ENCODE data around the gene ZBTB40. TPM values are rescaled to one million over a fixed set of nuclear protein-coding genes. Genes with fewer than 3 reads are reported as not detected.
A peak's percentile ranks its signal among the peaks of the same experiment; 100 is the strongest.

Gene ZBTB40
- total and polyA plus RNA-seq, 2 of the 13 experiments (the other 11 are each of a cell fraction or from before 2014, with no cell fraction given), result 8.8 to 16.5 TPM

- 7% methylated on average over 5 of the region's 6 CpGs for WGBS (ENCODE audit: low lambda C conversion rate)
- in situ Hi-C loops (cut with HindIII; ENCODE audit: extremely low pct_ligation_motif_present, low pct_unique_long_range_greater_than_20kb) (no loop called here), intact Hi-C loops (cut with micrococcal nuclease; ENCODE audit: unreplicated experiment) (no loop called here)
- Histone ChIP-seq H4K20me1 (ENCODE audit: insufficient read depth, low read length) (no peaks in the 10 kb centered on the region; the same call in 1 of the 2 replicates), H3K36me3 (replicated peaks in 1 of 2; ENCODE audit: control insufficient read depth in 1 of 2, insufficient read depth in 2 of 2, low read length in 2 of 2) (no peaks in the 10 kb centered on the region), H2AFZ (ENCODE audit: low read length) (no peak overlapping the region), H3K4me3 (replicated peaks in 1 of 3; ENCODE audit: insufficient read depth in 1 of 3, low read depth in 2 of 3, low read length in 3 of 3) (no peak overlapping the region), H3K4me1 (ENCODE audit: insufficient read depth, low read length) (no peaks in the 10 kb centered on the region), H3K9ac (ENCODE audit: insufficient read depth, low read depth, low read length) (no peak overlapping the region), H3K79me2 (ENCODE audit: insufficient read depth, low read length) (no peaks in the 10 kb centered on the region), H3K27ac (ENCODE audit: extremely low read length, insufficient read depth, low read length) (no peak overlapping the region), H3K4me2 (ENCODE audit: low read depth, low read length) (no peak overlapping the region), H3K27me3 (ENCODE audit: control insufficient read depth in 1 of 2, insufficient read depth in 2 of 2, low read length in 2 of 2) (peaks cover 12 to 50% of the 10 kb centered on the region in 2 experiments; a peak in 4 of 5 replicates), H3K9me3 (ENCODE audit: low read length) (no peaks in the 10 kb centered on the region)
- FAIRE-seq (no peak), ATAC-seq (no peak), DNase-seq (ENCODE audit: low spot score) (no peak)
- ChIA-PET CTCF (ENCODE audit: low intra/inter-chr PET ratio, low total read pairs) (no interaction called here), POLR2A (no interaction called here)
- BruUV-seq (replicated peaks), result no TSS peak
- TF ChIP-seq, protein P1, sequence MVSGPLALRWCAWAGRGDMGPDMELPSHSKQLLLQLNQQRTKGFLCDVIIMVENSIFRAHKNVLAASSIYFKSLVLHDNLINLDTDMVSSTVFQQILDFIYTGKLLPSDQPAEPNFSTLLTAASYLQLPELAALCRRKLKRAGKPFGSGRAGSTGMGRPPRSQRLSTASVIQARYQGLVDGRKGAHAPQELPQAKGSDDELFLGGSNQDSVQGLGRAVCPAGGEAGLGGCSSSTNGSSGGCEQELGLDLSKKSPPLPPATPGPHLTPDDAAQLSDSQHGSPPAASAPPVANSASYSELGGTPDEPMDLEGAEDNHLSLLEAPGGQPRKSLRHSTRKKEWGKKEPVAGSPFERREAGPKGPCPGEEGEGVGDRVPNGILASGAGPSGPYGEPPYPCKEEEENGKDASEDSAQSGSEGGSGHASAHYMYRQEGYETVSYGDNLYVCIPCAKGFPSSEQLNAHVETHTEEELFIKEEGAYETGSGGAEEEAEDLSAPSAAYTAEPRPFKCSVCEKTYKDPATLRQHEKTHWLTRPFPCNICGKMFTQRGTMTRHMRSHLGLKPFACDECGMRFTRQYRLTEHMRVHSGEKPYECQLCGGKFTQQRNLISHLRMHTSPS (CRISPR knock-in tag; IDR thresholded peaks at IDR 0.05; ENCODE audit: low read depth), result no peak
- TF ChIP-seq ZNF878 (CRISPR knock-in tag; IDR thresholded peaks at IDR 0.05) (no peak), ZBTB8A (CRISPR knock-in tag; IDR thresholded peaks at IDR 0.05; ENCODE audit: borderline replicate concordance, low read depth) (no peak), ZNF850 (CRISPR knock-in tag; conservative IDR thresholded peaks at IDR 0.05) (no peak), ZFP62 (CRISPR knock-in tag; IDR thresholded peaks at IDR 0.05) (no peak), ZNF441 (CRISPR knock-in tag; IDR thresholded peaks at IDR 0.05; ENCODE audit: borderline replicate concordance) (no peak), ZNF629 (CRISPR knock-in tag; conservative IDR thresholded peaks at IDR 0.05) (peak; percentile 70)
These were observed 116.3 kb downstream of the ZBTB40 start for GRCh38 chr1:22567994-22568393.

- ChIA-PET CTCF (ENCODE audit: low intra/inter-chr PET ratio, low total read pairs) (no interaction called here), POLR2A (no interaction called here)
- H3K9me3 ChIP-seq (ENCODE audit: low read length), result no peaks in the 10 kb centered on the region
- in situ Hi-C loops (cut with HindIII; ENCODE audit: extremely low pct_ligation_motif_present, low pct_unique_long_range_greater_than_20kb) (no loop called here), intact Hi-C loops (cut with micrococcal nuclease; ENCODE audit: unreplicated experiment) (no loop called here)
- no peak for ATAC-seq
- H3K9ac ChIP-seq (ENCODE audit: insufficient read depth, low read depth, low read length), result no peak overlapping the region
- H3K27me3 ChIP-seq (ENCODE audit: control insufficient read depth in 1 of 2, insufficient read depth in 2 of 2, low read length in 2 of 2), result peaks cover 10 to 53% of the 10 kb centered on the region in 2 experiments; a peak in 4 of 5 replicates
- DNase-seq (ENCODE audit: low spot score), result no peak
- no peak overlapping the region for H3K4me2 ChIP-seq (ENCODE audit: low read depth, low read length)
- TF ChIP-seq DMAP1 (CRISPR knock-in tag; IDR thresholded peaks at IDR 0.05), result no peak
- peak; percentile 93 for TF ChIP-seq ZNF768 (CRISPR knock-in tag; IDR thresholded peaks at IDR 0.05)
- H3K4me1 ChIP-seq (ENCODE audit: insufficient read depth, low read length), result no peaks in the 10 kb centered on the region
- H3K36me3 ChIP-seq (replicated peaks in 1 of 2; ENCODE audit: control insufficient read depth in 1 of 2, insufficient read depth in 2 of 2, low read length in 2 of 2), result no peaks in the 10 kb centered on the region
- H3K4me3 ChIP-seq (replicated peaks in 1 of 3; ENCODE audit: insufficient read depth in 1 of 3, low read depth in 2 of 3, low read length in 3 of 3), result no peak overlapping the region
- no peaks in the 10 kb centered on the region for H3K79me2 ChIP-seq (ENCODE audit: insufficient read depth, low read length)
- H3K27ac ChIP-seq (ENCODE audit: extremely low read length, insufficient read depth, low read length), result no peak overlapping the region
- H2AFZ ChIP-seq (ENCODE audit: low read length), result no peak overlapping the region
- no TSS peak for BruUV-seq (replicated peaks)
- no peaks in the 10 kb centered on the region for H4K20me1 ChIP-seq (ENCODE audit: insufficient read depth, low read length)
- 35% methylated on average over 4 of the region's 7 CpGs for WGBS (ENCODE audit: low lambda C conversion rate)
- FAIRE-seq, result no peak
These were observed 117.6 kb downstream of the ZBTB40 start for GRCh38 chr1:22569269-22569668.

Measured in HepG2 (cell line).